ENCODE results near the gene OR14C36.

- TF ChIP-seq CTCF (IDR thresholded peaks at IDR 0.05), result no peak
- TF ChIP-seq POLR2A (IDR thresholded peaks at IDR 0.05), result no peak
Measured at GRCh38 chr1:248343451-248343850, 5.1 kb upstream of the OR14C36 start.
